ENCODE results near the gene DLG2. TPM values are rescaled to one million over a fixed set of nuclear protein-coding genes. Genes with fewer than 3 reads are reported as not detected.

Gene DLG2
- polyA plus RNA-seq, 3 donors, result 0.24 to 0.39 TPM; not detected in 1

- Histone ChIP-seq H3K4me1 (ENCODE audit: control insufficient read depth in 1 of 2, insufficient read depth in 2 of 2, low read length in 2 of 2) (no peaks in the 10 kb centered on the region), H2AFZ (ENCODE audit: insufficient read depth, low read depth, low read length, poor library complexity, severe bottlenecking) (no peak overlapping the region), H3K9me3 (replicated peaks in 1 of 2; ENCODE audit: control insufficient read depth in 1 of 2, insufficient read depth in 1 of 2, low read length in 2 of 2) (no peaks in the 10 kb centered on the region), H3K27me3 (ENCODE audit: control insufficient read depth in 2 of 2, insufficient read depth in 2 of 2, low read length in 2 of 2) (no peaks in the 10 kb centered on the region), H4K20me1 (ENCODE audit: insufficient read depth, low read length) (no peaks in the 10 kb centered on the region), H3K36me3 (replicated peaks in 1 of 2; ENCODE audit: control insufficient read depth in 1 of 2, insufficient read depth in 2 of 2, low read length in 2 of 2) (no peaks in the 10 kb centered on the region), H3K4me3 (replicated peaks in 1 of 3; ENCODE audit: low read depth in 2 of 3, low read length in 3 of 3) (no peak overlapping the region), H3K9ac (ENCODE audit: insufficient read depth, low read length, poor library complexity, severe bottlenecking) (no peak overlapping the region), H3K79me2 (ENCODE audit: insufficient read depth, low read length) (no peaks in the 10 kb centered on the region), H3K27ac (ENCODE audit: low read depth in 1 of 2, low read length in 2 of 2) (no peak overlapping the region), H3K4me2 (replicated peaks; ENCODE audit: extremely low read depth, low read length, poor library complexity, severe bottlenecking) (no peak overlapping the region)
- no peak overlapping the region for H3K27ac Mint-ChIP-seq
- no peaks in the 10 kb centered on the region for H3K4me1 Mint-ChIP-seq
- TF ChIP-seq CTCF (IDR thresholded peaks at IDR 0.05), result no peak
- DNase-seq, result no peak
- H3K4me3 Mint-ChIP-seq, result no peak overlapping the region
- peaks cover 0 to 5% (median 2%) of the 10 kb centered on the region in 7 donors for H3K9me3 Mint-ChIP-seq
- peaks cover 0 to 2% (median 0%) of the 10 kb centered on the region in 3 donors for H3K27me3 Mint-ChIP-seq (ENCODE audit: low read depth in 3 of 3)
- no peaks in the 10 kb centered on the region for H3K36me3 Mint-ChIP-seq
- intact Hi-C loops (cut with micrococcal nuclease), result no loop called here
These were observed 761.9 kb downstream of the DLG2 start for GRCh38 chr11:84865257-84865656.

- Histone ChIP-seq H3K79me2 (ENCODE audit: insufficient read depth, low read length) (no peaks in the 10 kb centered on the region), H3K9ac (ENCODE audit: insufficient read depth, low read length, poor library complexity, severe bottlenecking) (no peak overlapping the region), H4K20me1 (ENCODE audit: insufficient read depth, low read length) (no peaks in the 10 kb centered on the region), H3K4me1 (ENCODE audit: control insufficient read depth in 1 of 2, insufficient read depth in 2 of 2, low read length in 2 of 2) (no peaks in the 10 kb centered on the region), H3K4me2 (replicated peaks; ENCODE audit: extremely low read depth, low read length, poor library complexity, severe bottlenecking) (no peak overlapping the region), H3K27me3 (ENCODE audit: control insufficient read depth in 2 of 2, insufficient read depth in 2 of 2, low read length in 2 of 2) (no peaks in the 10 kb centered on the region), H3K27ac (ENCODE audit: low read depth in 1 of 2, low read length in 2 of 2) (no peak overlapping the region), H3K4me3 (replicated peaks in 1 of 3; ENCODE audit: low read depth in 2 of 3, low read length in 3 of 3) (no peak overlapping the region), H3K36me3 (replicated peaks in 1 of 2; ENCODE audit: control insufficient read depth in 1 of 2, insufficient read depth in 2 of 2, low read length in 2 of 2) (no peaks in the 10 kb centered on the region), H2AFZ (ENCODE audit: insufficient read depth, low read depth, low read length, poor library complexity, severe bottlenecking) (no peak overlapping the region), H3K9me3 (replicated peaks in 1 of 2; ENCODE audit: control insufficient read depth in 1 of 2, insufficient read depth in 1 of 2, low read length in 2 of 2) (no peaks in the 10 kb centered on the region)
- TF ChIP-seq CTCF (IDR thresholded peaks at IDR 0.05), result no peak
- no peaks in the 10 kb centered on the region for H3K36me3 Mint-ChIP-seq
- H3K4me3 Mint-ChIP-seq, result no peak overlapping the region
- peaks cover 0 to 6% (median 1%) of the 10 kb centered on the region in 7 donors for H3K9me3 Mint-ChIP-seq
- DNase-seq, result no peak
- H3K27ac Mint-ChIP-seq, result no peak overlapping the region
- intact Hi-C loops (cut with micrococcal nuclease), result no loop called here
- no peaks in the 10 kb centered on the region for H3K27me3 Mint-ChIP-seq (ENCODE audit: low read depth in 3 of 3)
- no peaks in the 10 kb centered on the region for H3K4me1 Mint-ChIP-seq
These were observed 769.4 kb downstream of the DLG2 start for GRCh38 chr11:84857746-84858145.

All from CD14-positive monocyte (primary cell).